DMS 273 treated with DMSO at 0.1 percent for 48 hours (cell line): ENCODE results near the gene KIAA0408.
"Not testable (repeated sequence)": the region's sequence is repeated elsewhere in the genome, so short reads cannot be mapped to it uniquely, and the experiment has no call there.

Experiments
- DNase-seq: peaks from one replicate; lab custom pipeline; 2025; lab: John Stamatoyannopoulos, UW

Gene KIAA0408

DNA sequence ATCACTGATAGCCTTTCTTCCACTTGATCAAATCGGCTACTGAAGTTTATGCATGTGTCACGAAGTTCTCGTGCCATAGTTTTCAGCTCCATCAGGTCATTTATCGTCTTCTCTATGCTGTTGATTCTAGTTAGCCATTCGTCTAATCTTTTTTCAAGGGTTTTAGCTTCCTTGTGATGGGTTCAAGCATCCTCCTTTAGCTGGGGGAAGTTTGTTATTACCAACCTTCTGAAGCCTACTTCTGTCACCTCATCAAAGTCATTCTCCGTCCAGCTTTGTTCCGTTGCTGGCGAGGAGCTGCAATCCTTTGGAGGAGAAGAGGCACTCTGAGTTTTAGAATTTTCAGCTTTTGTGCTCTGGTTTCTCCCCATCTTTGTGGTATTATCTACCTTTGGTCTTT, 47.2 kb downstream of the KIAA0408 start:
- not testable (repeated sequence) for DNase-seq
